ENCODE results near the gene OR2F2.

The OR2F2 gene

GRCh38 chr7:143947111-143947510, 12.1 kb downstream of the OR2F2 start:
- no peaks in the 10 kb centered on the region for H3F3A ChIP-seq (ENCODE audit: low read depth)
- no peaks in the 10 kb centered on the region for H3K27me3 ChIP-seq (ENCODE audit: insufficient read depth, low read length, poor library complexity, severe bottlenecking)
- no peaks in the 10 kb centered on the region for H3K9me3 ChIP-seq (ENCODE audit: insufficient read depth, low read depth, low read length)
- no peak for TF ChIP-seq EZH2phosphoT487 (IDR thresholded peaks at IDR 0.05; ENCODE audit: borderline replicate concordance)
- TF ChIP-seq, protein P1, sequence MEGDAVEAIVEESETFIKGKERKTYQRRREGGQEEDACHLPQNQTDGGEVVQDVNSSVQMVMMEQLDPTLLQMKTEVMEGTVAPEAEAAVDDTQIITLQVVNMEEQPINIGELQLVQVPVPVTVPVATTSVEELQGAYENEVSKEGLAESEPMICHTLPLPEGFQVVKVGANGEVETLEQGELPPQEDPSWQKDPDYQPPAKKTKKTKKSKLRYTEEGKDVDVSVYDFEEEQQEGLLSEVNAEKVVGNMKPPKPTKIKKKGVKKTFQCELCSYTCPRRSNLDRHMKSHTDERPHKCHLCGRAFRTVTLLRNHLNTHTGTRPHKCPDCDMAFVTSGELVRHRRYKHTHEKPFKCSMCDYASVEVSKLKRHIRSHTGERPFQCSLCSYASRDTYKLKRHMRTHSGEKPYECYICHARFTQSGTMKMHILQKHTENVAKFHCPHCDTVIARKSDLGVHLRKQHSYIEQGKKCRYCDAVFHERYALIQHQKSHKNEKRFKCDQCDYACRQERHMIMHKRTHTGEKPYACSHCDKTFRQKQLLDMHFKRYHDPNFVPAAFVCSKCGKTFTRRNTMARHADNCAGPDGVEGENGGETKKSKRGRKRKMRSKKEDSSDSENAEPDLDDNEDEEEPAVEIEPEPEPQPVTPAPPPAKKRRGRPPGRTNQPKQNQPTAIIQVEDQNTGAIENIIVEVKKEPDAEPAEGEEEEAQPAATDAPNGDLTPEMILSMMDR (conservative IDR thresholded peaks at IDR 0.05; ENCODE audit: low read length) = no peak
- no peaks in the 10 kb centered on the region for H3K4me1 ChIP-seq (ENCODE audit: insufficient read depth, low read length, poor library complexity, severe bottlenecking)
- H3K9me2 ChIP-seq (replicated peaks; ENCODE audit: low read depth, low read length) = no peaks in the 10 kb centered on the region
- H3K36me3 ChIP-seq (ENCODE audit: insufficient read depth, low read length) = no peaks in the 10 kb centered on the region
- H3K4me3 ChIP-seq (ENCODE audit: low read length, poor library complexity, severe bottlenecking) = no peak overlapping the region
- no peak overlapping the region for H2AFZ ChIP-seq (ENCODE audit: low read length)
- H3K9ac ChIP-seq (ENCODE audit: low read depth, low read length, poor library complexity, severe bottlenecking) = no peak overlapping the region
- no peaks in the 10 kb centered on the region for H3K79me2 ChIP-seq (ENCODE audit: insufficient read depth, low read length)
- H4K20me1 ChIP-seq (ENCODE audit: insufficient read depth, low read length, poor library complexity, severe bottlenecking) = no peaks in the 10 kb centered on the region
- no peak overlapping the region for H3K4me2 ChIP-seq (ENCODE audit: low read depth, low read length, poor library complexity, severe bottlenecking)

GRCh38 chr7:143948733-143949132, 13.7 kb downstream of the OR2F2 start:
- H3K9me2 ChIP-seq (replicated peaks; ENCODE audit: low read depth, low read length) = no peaks in the 10 kb centered on the region
- no peak overlapping the region for H3K4me2 ChIP-seq (ENCODE audit: low read depth, low read length, poor library complexity, severe bottlenecking)
- no peaks in the 10 kb centered on the region for H4K20me1 ChIP-seq (ENCODE audit: insufficient read depth, low read length, poor library complexity, severe bottlenecking)
- H3K27me3 ChIP-seq (ENCODE audit: insufficient read depth, low read length, poor library complexity, severe bottlenecking) = no peaks in the 10 kb centered on the region
- H3K4me1 ChIP-seq (ENCODE audit: insufficient read depth, low read length, poor library complexity, severe bottlenecking) = no peaks in the 10 kb centered on the region
- H3K9ac ChIP-seq (ENCODE audit: low read depth, low read length, poor library complexity, severe bottlenecking) = no peak overlapping the region
- H2AFZ ChIP-seq (ENCODE audit: low read length) = no peak overlapping the region
- H3K9me3 ChIP-seq (ENCODE audit: insufficient read depth, low read depth, low read length) = no peaks in the 10 kb centered on the region
- H3F3A ChIP-seq (ENCODE audit: low read depth) = no peaks in the 10 kb centered on the region
- TF ChIP-seq, protein P1 (conservative IDR thresholded peaks at IDR 0.05; ENCODE audit: low read length) = no peak
- TF ChIP-seq EZH2phosphoT487 (IDR thresholded peaks at IDR 0.05; ENCODE audit: borderline replicate concordance) = no peak
- no peaks in the 10 kb centered on the region for H3K79me2 ChIP-seq (ENCODE audit: insufficient read depth, low read length)
- H3K4me3 ChIP-seq (ENCODE audit: low read length, poor library complexity, severe bottlenecking) = no peak overlapping the region
- H3K36me3 ChIP-seq (ENCODE audit: insufficient read depth, low read length) = no peaks in the 10 kb centered on the region

GRCh38 chr7:143953421-143953820, 18.4 kb downstream of the OR2F2 start:
- H3K4me3 ChIP-seq (ENCODE audit: low read length, poor library complexity, severe bottlenecking) = no peak overlapping the region

More at GRCh38 chr7:143953421-143953820, 18.4 kb downstream of the OR2F2 start:
- no peak overlapping the region for H3K4me2 ChIP-seq (ENCODE audit: low read depth, low read length, poor library complexity, severe bottlenecking)
- H3K4me1 ChIP-seq (ENCODE audit: insufficient read depth, low read length, poor library complexity, severe bottlenecking) = no peaks in the 10 kb centered on the region
- no peaks in the 10 kb centered on the region for H3K79me2 ChIP-seq (ENCODE audit: insufficient read depth, low read length)
- no peaks in the 10 kb centered on the region for H3F3A ChIP-seq (ENCODE audit: low read depth)
- H2AFZ ChIP-seq (ENCODE audit: low read length) = no peak overlapping the region
- no peaks in the 10 kb centered on the region for H3K36me3 ChIP-seq (ENCODE audit: insufficient read depth, low read length)
- no peaks in the 10 kb centered on the region for H3K9me3 ChIP-seq (ENCODE audit: insufficient read depth, low read depth, low read length)
- no peaks in the 10 kb centered on the region for H3K27me3 ChIP-seq (ENCODE audit: insufficient read depth, low read length, poor library complexity, severe bottlenecking)
- no peak overlapping the region for H3K9ac ChIP-seq (ENCODE audit: low read depth, low read length, poor library complexity, severe bottlenecking)
- TF ChIP-seq, protein P1 (conservative IDR thresholded peaks at IDR 0.05; ENCODE audit: low read length) = no peak
- TF ChIP-seq EZH2phosphoT487 (IDR thresholded peaks at IDR 0.05; ENCODE audit: borderline replicate concordance) = no peak
- no peaks in the 10 kb centered on the region for H4K20me1 ChIP-seq (ENCODE audit: insufficient read depth, low read length, poor library complexity, severe bottlenecking)
- no peaks in the 10 kb centered on the region for H3K9me2 ChIP-seq (replicated peaks; ENCODE audit: low read depth, low read length)
